GM23338 (cell line): ENCODE data around the gene TRAF3IP3. TPM values are rescaled to one million over a fixed set of nuclear protein-coding genes. Genes with fewer than 3 reads are reported as not detected.

Source experiments
- ATAC-seq: fragments of 200-7000 bp; cut with Tn5 transposase; 3 replicates; pipeline ENCODE4 v1.9.1; 2020
- DNase-seq: peaks from one replicate; pipeline ENCODE4 v3.0.0-alpha.2; 2015; ENCODE audit warnings: low spot score
- H2AFZ ChIP-seq: fragments of 200-600 bp; sonication (generic); 2 replicates; pipeline ENCODE4 v1.8.0; 2016; ENCODE audit warnings: antibody characterized with exemption, mild to moderate bottlenecking, moderate library complexity
- H3F3A ChIP-seq: fragments of 200-600 bp; sonication (generic); replicated peaks from 2 replicates; pipeline ENCODE4 v1.8.0; 2017; ENCODE audit warnings: antibody characterized with exemption, mixed run types, low read depth
- H3K27ac ChIP-seq: fragments of 200-600 bp; sonication (generic); 2 replicates; pipeline ENCODE4 v1.6.1; 2016; ENCODE audit warnings: low read depth
- H3K27me3 ChIP-seq: fragments of 200-600 bp; sonication (generic); 2 replicates; pipeline ENCODE4 v1.8.0; 2016; ENCODE audit warnings: mild to moderate bottlenecking, mixed run types, moderate library complexity; ENCODE audit not compliant: insufficient read depth
- H3K36me3 ChIP-seq: fragments of 200-600 bp; sonication (generic); 2 replicates; pipeline ENCODE4 v1.8.0; 2016; ENCODE audit warnings: mild to moderate bottlenecking; ENCODE audit not compliant: insufficient read depth
- H3K4me1 ChIP-seq: fragments of 200-600 bp; sonication (generic); 2 replicates; pipeline ENCODE4 v1.8.0; 2016; ENCODE audit warnings: mild to moderate bottlenecking, moderate library complexity; ENCODE audit not compliant: insufficient read depth
- H3K4me2 ChIP-seq: fragments of 200-600 bp; sonication (generic); 2 replicates; pipeline ENCODE4 v1.7.1; 2017; ENCODE audit warnings: mixed run types
- H3K4me3 ChIP-seq: fragments of 200-600 bp; sonication (generic); 2 replicates; pipeline ENCODE4 v1.6.1; 2016; ENCODE audit warnings: mixed run types
- H3K79me2 ChIP-seq: fragments of 200-600 bp; sonication (generic); replicated peaks from 2 replicates; pipeline ENCODE4 v1.8.0; 2017; ENCODE audit warnings: mild to moderate bottlenecking; ENCODE audit not compliant: insufficient read depth
- H3K9me2 ChIP-seq: fragments of 200-600 bp; sonication (generic); 2 replicates; pipeline ENCODE4 v1.8.0; 2017; ENCODE audit not compliant: insufficient read depth
- H4K20me1 ChIP-seq: fragments of 200-600 bp; sonication (generic); replicated peaks from 2 replicates; pipeline ENCODE4 v1.8.0; 2017; ENCODE audit warnings: mild to moderate bottlenecking; ENCODE audit not compliant: insufficient read depth
- H3K27ac Mint-ChIP-seq: 2 replicates; pipeline ENCODE4 v1.8.0; 2020; ENCODE audit warnings: inconsistent platforms, mild to moderate bottlenecking, moderate library complexity, mixed read lengths
- H3K27me3 Mint-ChIP-seq: 3 replicates; pipeline ENCODE4 v1.8.0; 2022; ENCODE audit warnings: low read depth, mild to moderate bottlenecking, moderate library complexity, mixed read lengths, inconsistent platforms; ENCODE audit not compliant: insufficient read depth, poor library complexity
- H3K36me3 Mint-ChIP-seq: 3 replicates; pipeline ENCODE4 v1.8.0; 2021; ENCODE audit warnings: low read depth, mild to moderate bottlenecking, inconsistent platforms, moderate library complexity, mixed read lengths
- H3K4me1 Mint-ChIP-seq: 3 replicates; pipeline ENCODE4 v1.8.0; 2020; ENCODE audit warnings: mild to moderate bottlenecking, inconsistent platforms, mixed read lengths
- H3K4me3 Mint-ChIP-seq: 3 replicates; pipeline ENCODE4 v1.8.0; 2021; ENCODE audit warnings: moderate library complexity, mild to moderate bottlenecking, inconsistent platforms, mixed read lengths
- H3K9me3 Mint-ChIP-seq: 3 replicates; pipeline ENCODE4 v1.8.0; 2020; ENCODE audit warnings: moderate library complexity, mild to moderate bottlenecking, inconsistent platforms, mixed read lengths
- CREB1 ChIP-seq: fragments of 250-450 bp; sonication (Bioruptor Pico); IDR thresholded peaks from 2 replicates; pipeline ENCODE4 v1.5.0; 2020; ENCODE audit warnings: low read depth, mild to moderate bottlenecking, moderate library complexity
- CTCF ChIP-seq, 2 experiments: fragments of 200-600 bp in 1 of 2; sonication (generic) in 1 of 2; conservative IDR thresholded peaks; 2 replicates each; pipeline versions ENCODE4 v1.5.1 to v1.6.1; 2016 to 2017; ENCODE audit warnings: antibody characterized with exemption in 2 of 2, low read depth in 2 of 2, mild to moderate bottlenecking in 2 of 2, moderate library complexity in 1 of 2
- ETS1 ChIP-seq: IDR thresholded peaks from 2 replicates; pipeline ENCODE4 v1.6.1; 2016; ENCODE audit warnings: antibody characterized with exemption
- EZH2 ChIP-seq: fragments of 200-600 bp; sonication (generic); IDR thresholded peaks from one replicate; pipeline ENCODE4 v1.8.0; 2017; ENCODE audit warnings: antibody characterized with exemption, mild to moderate bottlenecking, low read depth; ENCODE audit not compliant: unreplicated experiment
- JUNB ChIP-seq: IDR thresholded peaks from one replicate; pipeline ENCODE4 v1.6.1; 2016; ENCODE audit warnings: antibody characterized with exemption; ENCODE audit not compliant: unreplicated experiment
- NANOG ChIP-seq: IDR thresholded peaks from 2 replicates; pipeline ENCODE4 v1.6.1; 2016; ENCODE audit warnings: antibody characterized with exemption, borderline replicate concordance
- POLR2AphosphoS5 ChIP-seq: IDR thresholded peaks from 2 replicates; pipeline ENCODE4 v1.6.1; 2016; ENCODE audit warnings: antibody characterized with exemption, low read depth
- REST ChIP-seq: IDR thresholded peaks from one replicate; pipeline ENCODE4 v1.6.1; 2018; ENCODE audit warnings: antibody characterized with exemption; ENCODE audit not compliant: unreplicated experiment
- STAT1 ChIP-seq: IDR thresholded peaks from one replicate; pipeline ENCODE4 v1.6.1; 2016; ENCODE audit warnings: antibody characterized with exemption; ENCODE audit not compliant: unreplicated experiment
- ZNF462 ChIP-seq: fragments of 250-450 bp; sonication (Bioruptor Pico); IDR thresholded peaks from 2 replicates; pipeline ENCODE4 v1.5.0; 2020; ENCODE audit warnings: mild to moderate bottlenecking, moderate library complexity
- polyA plus RNA-seq: library from polyadenylated mRNA; unstranded; fragments of >200 nt; fragmentation: Nextera tagmentation; extraction: Ambion mirVana; gene quantifications from 2 replicates; pipeline ENCODE4 v1.2.1, GENCODE V29; 2016
- total RNA-seq: library from RNA; depleted of rRNA; stranded (reverse); fragments of >200 nt; shearing (Covaris generic); gene quantifications from 2 replicates; pipeline ENCODE4 v1.2.3, GENCODE V29; 2014

TRAF3IP3 gene
- total and polyA plus RNA-seq, 2 experiments from 2014 or later, result not detected

- no peak for TF ChIP-seq REST
Observed at GRCh38 chr1:209755256-209755655, 597 bp upstream of the TRAF3IP3 start (continued).

GRCh38 chr1:209756615-209757445 is 977 bp downstream of the TRAF3IP3 start:
- no peaks in the 10 kb centered on the region for H3K9me3 Mint-ChIP-seq
- H3F3A ChIP-seq, result no peaks in the 10 kb centered on the region
- no peaks in the 10 kb centered on the region for H3K4me1 Mint-ChIP-seq
- no peaks in the 10 kb centered on the region for H3K36me3 ChIP-seq
- 0 out of 2 replicates have a peak, but pooled peaks cover 3% of the 10 kb centered on the region for H3K9me2 ChIP-seq
- no peaks in the 10 kb centered on the region for H4K20me1 ChIP-seq
- no peak overlapping the region for H3K4me2 ChIP-seq
- peaks cover 4% of the 10 kb centered on the region for H3K27me3 Mint-ChIP-seq
- no peak overlapping the region for H3K27ac Mint-ChIP-seq
- H3K36me3 Mint-ChIP-seq, result no peaks in the 10 kb centered on the region
- no peak overlapping the region for H2AFZ ChIP-seq
- H3K4me1 ChIP-seq, result no peaks in the 10 kb centered on the region
- no peak overlapping the region for H3K4me3 ChIP-seq
- no peak for ATAC-seq
- no peaks in the 10 kb centered on the region for H3K27me3 ChIP-seq
- H3K27ac ChIP-seq, result no peak overlapping the region
- H3K79me2 ChIP-seq, result no peaks in the 10 kb centered on the region
- no peak overlapping the region for H3K4me3 Mint-ChIP-seq
- no peak for DNase-seq
- TF ChIP-seq ETS1 (no peak), POLR2AphosphoS5 (no peak), STAT1 (no peak), ZNF462 (no peak), NANOG (no peak), CTCF (conservative IDR thresholded peaks at IDR 0.05; ENCODE audit: low read depth in 2 of 2) (no peak), JUNB (no peak), EZH2 (no peak), CREB1 (CRISPR knock-in tag) (no peak)
